GM21825 (cell line): Measurements from ENCODE around the gene UCHL5.
A peak's percentile ranks its signal among the peaks of the same experiment; 100 is the strongest.

Experiments
- ATAC-seq: cut with Tn5 transposase; IDR thresholded peaks from one replicate; pipeline ENCODE4 v1.9.1; 2021; ENCODE audit warnings: mild to moderate bottlenecking, moderate library complexity; ENCODE audit not compliant: unreplicated experiment

UCHL5 gene, protein sequence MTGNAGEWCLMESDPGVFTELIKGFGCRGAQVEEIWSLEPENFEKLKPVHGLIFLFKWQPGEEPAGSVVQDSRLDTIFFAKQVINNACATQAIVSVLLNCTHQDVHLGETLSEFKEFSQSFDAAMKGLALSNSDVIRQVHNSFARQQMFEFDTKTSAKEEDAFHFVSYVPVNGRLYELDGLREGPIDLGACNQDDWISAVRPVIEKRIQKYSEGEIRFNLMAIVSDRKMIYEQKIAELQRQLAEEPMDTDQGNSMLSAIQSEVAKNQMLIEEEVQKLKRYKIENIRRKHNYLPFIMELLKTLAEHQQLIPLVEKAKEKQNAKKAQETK

DNA sequence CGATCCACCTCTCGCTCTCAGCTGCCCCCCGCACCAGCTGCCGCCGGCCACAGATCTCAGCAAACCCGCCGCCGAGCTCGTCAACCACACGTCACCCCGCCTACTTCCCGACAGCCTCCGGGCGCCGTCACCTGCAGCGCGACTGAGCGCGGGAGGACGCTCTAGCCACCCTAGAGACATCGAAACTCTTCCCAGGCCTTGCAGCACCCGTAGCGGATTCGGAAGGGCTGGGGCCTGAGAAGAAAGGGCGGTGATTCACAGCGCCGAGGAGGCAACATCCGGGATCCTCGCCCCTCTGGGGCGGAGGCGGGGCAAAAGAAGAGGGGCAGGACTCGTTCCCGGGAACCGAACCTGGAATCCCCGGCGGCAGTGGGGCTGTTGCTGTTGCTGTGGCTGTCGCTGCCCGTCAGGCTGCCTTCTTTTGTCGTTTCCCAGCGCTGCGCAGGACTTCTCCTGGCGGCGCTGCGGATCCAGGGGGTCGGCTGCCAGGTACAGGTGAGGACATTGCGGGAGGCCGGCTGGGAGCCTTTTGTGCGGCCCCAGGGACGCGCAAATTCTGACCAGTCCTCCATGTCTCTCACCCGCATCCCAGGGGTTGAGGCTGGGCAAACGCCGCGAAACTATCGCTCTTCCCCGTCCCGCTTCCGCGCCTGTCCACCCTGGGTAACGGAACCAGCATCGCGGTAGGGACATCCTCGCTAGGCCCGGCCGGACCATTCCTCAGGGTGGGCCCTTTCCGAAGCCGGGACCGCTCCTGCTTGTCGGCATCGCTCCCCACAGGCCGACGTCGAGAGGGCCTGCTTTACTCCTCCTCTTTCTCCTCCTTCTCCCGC is at the start of gene UCHL5, which contains the start of gene RO60:
Gene UCHL5 (minus strand): TSS at position 79 of the 833 bp plus-strand sequence. CDS start 100 bp downstream, outside the sequence.
Gene RO60 (plus strand): TSS at position 331 of the 833 bp plus-strand sequence. CDS start 9,443 bp downstream, outside the sequence.
- peak; percentile 95 for ATAC-seq

DNA sequence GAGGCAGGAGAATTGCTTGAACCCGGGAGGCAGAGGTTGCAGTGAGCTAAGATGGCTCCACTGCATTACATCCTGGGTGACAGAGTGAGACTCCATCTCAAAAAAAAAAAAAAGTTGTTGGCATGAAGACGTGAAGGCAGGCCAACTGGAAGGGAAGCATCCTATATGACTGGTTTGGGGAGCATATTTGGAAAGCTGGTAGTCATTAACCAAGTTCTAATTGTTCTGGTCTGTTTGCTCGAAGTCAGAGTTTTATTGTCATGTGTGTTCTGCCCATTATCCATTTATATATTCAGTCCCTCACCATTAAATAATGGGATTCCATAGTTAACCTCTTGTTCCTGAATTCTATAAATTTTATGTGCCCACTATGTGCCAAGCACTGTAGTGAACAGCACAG is 49.3 kb upstream of the UCHL5 start:
- ATAC-seq, result no peak

DNA sequence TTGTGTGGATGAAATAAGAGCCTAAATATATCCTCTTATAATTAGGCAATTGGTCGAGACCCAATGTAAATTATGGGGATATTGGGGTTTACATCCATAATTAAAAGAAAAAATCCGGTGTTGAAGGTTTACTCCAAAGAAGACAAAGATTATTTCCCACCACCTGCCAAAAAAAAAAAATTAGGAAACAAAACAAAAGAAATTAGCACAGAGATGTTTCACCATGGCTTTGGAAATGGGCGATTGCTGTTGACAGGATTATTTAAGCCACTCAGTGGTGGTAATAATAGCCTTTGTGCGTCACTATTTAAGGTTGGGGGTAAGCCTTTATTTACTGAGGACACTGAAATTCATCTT is 46.6 kb upstream of the UCHL5 start:
- no peak for ATAC-seq

DNA sequence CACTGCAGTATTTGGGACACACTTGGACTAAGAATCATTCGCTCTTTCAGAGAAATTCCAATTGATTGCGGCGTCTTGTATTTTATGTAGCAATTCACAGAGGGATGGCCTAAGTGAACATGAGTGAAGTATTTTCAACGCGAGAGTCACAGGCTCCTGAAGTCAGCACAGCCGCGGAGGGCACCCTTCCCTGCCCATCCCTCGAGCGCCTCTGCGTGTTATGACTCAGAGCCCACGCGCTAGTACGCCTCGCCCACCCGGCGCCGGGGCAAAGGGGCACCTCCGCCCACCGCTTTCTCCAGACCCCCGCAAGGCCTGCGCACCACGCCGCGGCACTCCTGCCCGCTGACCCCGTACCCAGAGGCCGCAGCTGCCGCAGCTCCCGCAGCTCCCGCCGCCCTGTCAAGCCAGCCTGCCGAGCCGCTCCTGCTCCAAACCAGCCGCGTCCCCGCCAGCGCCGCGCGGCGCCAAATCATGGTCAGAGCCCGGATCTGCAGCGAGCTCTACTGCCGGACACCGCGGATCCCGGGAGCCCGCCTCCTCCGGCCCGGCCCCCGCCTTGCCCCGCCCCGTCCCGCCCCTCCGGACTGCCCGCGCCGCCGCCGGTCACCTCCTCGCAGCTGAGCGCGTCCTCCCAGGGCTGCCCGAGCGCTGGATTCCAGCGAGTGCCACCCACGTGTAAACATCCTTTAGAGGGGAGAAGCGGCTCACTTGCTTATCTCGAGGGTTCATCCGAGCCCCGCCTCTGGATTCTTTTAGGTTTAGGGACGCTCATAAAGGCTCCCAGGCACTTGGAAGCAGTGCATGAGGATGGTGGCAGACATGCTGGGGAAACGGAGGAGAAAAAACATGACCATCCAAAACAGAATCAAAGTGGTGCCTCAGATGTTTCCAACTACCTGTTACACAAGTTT is 46.0 kb upstream of the UCHL5 start, which contains the start of gene GLRX2:
Gene GLRX2 (minus strand): TSS at position 508 of the 914 bp plus-strand sequence. CDS start 32 bp downstream, at position 476.
- peak; percentile 94 for ATAC-seq

DNA sequence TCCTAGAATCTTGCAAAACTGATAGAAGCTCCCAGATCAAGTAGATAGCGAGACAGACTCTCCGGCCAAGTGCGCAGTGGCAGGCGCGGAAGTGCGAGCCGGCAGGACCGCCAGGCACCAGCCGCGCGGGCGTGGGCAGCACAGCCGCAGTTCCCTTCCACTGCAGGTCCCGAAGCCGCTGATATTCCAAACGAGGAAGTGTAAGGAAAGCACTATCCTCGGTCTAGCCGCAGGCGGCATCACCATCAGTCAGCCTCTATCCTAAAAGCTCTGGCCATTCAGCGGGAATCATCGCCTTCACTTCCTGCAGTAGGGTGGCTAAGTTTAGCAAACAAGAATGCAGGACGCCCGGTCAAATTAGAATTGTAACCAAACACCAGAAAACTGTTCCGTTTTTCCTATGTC is 45.3 kb upstream of the UCHL5 start:
- ATAC-seq, result peak; percentile 43

DNA sequence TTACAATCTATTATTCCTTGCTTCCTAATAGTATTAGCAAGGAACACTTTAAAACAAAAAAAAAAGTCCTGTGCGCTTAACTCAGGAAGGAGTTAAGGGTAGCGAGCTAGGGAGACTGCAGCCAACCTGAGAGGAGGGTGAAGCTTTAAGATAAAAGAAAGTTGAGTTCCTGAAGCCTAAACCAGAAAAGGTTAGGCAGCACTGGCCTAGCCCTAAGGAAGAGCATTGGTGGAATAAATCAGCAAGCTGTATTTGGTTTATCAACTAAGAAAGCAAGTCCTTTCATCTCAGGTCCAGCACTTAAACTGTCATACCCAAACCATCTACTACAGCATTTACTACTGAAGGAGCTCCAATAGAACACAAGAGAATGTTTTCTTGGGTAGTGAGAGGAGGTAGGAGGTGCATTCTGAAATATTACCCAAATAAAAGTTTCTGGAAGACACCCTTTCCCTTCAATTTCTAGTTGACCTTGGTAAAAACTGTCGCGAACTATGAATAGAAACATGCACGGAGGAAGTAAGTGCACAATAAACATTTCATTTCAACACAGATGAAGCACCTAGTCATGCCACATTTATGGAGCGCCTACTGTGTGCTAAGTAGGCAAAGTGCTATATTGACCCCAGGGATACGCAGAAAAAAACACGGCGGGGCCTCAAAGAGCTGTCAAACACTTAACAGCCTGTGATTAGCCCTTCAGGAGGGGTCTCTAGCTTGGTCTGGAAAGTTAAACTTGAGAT is 44.8 kb upstream of the UCHL5 start:
- ATAC-seq, result no peak

DNA sequence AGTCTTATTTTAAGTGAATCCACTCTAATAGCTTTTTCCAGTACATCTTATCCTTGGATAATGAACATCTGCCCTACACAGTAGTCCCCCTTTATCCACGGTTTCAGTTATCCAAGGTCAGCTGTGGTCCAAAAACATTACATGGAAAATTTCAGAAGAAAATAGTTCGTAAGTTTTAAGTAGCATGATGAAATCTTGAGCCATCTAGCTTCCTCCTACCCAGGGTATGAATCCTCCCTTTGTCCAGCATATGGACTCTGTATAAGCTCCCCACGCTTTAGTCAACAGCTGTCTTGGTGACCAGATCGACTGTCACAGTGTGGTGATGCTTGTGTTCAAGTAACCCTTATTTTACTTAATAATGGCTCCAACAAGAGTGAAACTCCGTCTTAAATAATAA is 43.5 kb upstream of the UCHL5 start:
- no peak for ATAC-seq

DNA sequence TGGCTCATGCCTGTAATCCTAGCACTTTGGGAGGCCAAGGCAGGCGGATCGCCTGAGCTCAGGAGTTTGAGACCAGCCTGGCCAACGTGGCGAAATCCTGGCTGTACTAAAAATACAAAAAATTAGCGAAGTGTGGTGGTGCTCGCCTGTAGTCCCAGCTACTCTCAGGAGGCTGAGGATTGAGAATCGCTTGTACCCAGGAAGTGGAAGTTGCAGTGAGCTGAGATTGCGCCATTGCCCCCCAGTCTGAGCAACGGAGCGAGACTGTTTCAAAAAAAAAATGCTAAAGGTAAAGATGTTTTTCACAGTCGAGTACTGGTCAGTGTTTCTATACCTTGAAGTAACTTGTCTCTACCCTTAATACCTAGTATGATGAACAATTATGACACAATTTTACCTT is 35.0 kb upstream of the UCHL5 start:
- no peak for ATAC-seq

DNA sequence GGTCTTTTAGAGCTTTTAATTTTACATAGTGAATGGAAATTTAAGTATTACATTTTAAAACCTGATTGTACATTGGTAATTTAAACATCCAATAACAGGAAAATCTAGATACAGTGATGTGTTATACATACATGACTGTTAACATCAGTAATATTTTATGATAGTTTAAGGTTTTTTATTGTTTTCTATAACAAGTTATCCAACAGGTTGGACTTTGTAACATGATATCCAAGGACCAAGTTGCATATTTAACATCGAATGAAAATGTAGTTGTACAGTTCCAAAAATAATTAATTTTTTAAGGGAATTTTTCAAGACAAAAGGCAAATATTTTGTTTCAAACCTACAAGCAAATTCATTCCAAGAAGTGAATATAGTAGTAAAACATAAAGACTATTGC is 31.7 kb upstream of the UCHL5 start:
- ATAC-seq, result no peak

DNA sequence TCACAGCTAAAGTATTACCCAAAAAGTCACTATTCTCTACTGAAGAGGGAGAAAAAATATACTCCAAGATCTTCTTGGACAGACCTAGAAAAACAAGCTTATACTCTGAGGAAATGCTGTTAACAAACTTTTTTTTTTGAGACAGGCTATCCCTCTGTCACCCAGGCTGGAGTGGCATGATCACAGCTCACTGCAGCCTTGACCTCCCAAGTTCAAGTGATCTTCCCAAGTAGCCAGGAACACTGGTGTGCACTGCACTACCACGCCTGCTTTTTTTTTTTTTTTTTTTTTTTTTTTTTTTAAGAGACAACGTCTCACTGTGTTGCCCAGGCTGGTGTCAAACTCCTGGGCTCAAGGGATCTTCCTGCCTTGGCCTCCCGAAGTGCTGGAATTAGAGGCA is 28.7 kb upstream of the UCHL5 start:
- no peak for ATAC-seq

DNA sequence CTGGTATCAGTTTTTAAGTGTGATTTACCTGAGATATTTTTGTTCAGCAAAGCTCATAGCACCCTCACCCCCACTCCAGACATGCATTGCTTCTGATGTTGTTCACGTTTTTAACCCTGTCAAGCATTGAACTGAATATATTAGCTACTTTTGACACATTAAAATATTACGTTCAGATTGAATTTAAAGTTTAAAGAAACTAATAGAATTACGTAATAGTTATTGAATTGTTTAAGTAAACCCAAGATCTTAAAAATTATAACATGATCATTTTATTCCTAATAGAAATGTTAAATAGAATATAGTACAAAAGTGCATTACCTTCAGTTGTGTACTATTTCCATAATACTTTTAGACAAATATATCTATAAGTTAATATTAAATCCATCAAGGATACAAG is 27.2 kb upstream of the UCHL5 start:
- ATAC-seq, result no peak

DNA sequence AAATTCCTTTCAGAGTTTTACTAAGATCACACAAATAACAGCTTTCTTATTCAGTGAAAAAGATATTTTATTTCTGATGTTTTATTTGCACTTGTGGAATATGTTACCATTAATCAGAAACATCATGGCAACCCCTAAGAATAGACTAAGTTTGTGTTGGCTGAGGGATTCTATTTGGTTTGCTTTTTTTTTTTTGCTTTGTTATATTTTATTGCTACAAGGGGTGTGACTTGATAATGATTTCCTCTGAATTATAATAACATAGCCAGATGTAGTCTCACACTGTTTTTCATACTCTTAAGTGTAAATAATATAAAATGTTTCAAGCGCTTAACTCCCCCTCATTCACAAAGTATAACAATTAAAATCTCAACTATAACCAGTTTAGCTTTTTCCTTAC is 26.1 kb upstream of the UCHL5 start:
- ATAC-seq, result no peak

DNA sequence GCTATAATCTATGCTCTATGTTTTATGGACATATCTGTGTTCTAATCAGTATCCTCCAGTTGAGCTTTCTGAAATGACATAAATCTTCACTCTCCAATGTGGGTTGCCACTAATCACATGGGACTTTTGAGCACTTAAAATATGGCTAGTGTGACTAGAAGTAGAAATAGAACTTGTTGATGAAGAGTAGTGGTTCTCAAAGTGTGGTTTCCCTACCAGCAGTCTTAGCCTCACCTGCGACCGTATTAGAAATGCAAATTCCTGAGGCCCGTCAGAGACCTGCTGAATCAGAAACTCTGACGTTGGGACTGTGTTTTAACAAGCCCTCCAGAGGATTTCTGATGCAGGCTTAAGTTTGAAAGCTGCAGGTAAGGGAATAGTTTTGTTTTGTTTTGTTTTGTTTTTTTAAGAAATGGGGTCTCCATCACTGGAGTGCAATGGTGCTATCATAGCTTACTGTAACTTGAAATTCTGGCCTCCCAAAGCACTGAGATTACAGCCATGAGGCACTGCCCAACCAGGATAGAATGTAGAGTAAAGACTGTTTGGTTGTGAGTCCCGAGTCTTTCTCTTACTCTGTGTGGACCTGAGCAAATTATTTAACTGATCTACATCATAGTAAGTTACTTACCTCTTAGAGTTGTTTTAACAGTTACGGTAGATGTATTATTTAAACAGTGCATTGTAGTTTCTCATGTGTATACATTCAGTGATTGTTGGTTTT is 24.4 kb upstream of the UCHL5 start:
- ATAC-seq, result peak; percentile 94

DNA sequence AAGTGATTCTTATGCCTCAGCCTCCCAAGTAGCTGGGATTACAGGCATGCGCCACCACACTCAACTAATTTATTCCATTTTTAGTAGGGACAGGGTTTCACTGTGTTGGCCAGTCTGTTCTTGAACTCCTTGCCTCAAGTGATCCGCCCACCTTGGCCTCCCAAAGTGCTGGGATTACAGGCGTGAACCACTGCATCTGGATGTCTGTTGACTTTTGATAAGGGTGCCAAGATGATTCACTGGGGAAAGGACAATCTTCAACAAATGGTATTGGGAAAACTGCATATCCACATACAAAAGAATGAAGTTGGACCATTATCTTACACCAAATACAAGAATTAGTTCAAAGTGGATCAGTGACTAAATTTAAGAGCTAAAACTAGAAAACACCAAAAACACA is 20.0 kb upstream of the UCHL5 start:
- ATAC-seq, result no peak

DNA sequence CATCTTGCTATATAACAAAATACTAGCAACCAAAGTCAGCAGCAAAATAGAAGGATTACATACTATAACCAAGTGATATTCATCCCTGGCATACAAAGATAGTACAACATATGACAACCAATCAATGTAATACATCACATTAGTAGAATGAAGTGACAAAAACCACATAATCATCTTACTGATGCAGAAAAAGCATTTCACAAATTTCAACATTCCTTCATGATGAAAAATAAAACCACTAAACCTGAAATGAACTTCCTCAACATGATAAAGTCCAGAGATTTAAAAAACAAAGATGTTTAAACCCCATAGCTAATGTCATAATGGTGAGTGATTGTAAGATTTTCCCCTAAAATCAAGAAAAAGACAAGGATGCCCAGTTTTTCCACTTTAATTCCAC is 18.8 kb upstream of the UCHL5 start:
- no peak for ATAC-seq

DNA sequence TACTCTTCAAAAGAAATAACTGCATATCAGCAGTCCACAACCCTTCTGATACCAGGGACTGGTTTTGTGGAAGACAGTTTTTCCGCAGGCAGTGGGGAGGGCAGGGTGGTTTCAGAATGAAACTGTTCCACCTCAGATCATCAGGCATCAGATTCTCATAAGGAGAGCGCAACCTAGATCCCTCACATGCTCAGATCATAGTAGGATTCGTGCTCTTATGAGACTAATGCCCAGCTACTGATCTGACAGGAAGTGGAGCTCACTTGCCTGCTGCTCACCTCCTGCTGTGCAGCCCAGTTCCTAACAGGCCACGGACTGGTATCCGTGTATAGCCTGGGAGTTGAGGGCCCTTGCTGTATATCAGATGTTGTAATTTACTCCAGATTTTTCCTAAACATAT is 11.8 kb upstream of the UCHL5 start:
- peak; percentile 51 for ATAC-seq

DNA sequence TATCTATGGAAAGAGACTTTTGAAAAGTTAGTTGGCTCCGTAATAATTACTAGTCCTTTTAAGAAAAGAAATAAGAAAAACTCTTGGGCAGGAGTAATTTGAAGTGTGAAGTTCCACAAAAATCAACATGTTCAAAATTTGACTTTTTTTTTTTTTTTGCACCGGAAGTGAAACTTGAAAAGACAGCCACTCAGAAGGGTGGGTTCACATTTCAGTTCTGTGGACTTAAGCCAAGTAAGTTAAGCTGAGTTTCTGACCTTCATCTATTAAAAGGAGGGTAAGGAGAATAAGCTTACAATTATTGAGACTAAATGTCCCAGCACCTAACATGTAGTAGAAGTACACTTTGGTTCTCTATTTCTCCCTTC is 11.2 kb upstream of the UCHL5 start:
- ATAC-seq, result peak; percentile 38

DNA sequence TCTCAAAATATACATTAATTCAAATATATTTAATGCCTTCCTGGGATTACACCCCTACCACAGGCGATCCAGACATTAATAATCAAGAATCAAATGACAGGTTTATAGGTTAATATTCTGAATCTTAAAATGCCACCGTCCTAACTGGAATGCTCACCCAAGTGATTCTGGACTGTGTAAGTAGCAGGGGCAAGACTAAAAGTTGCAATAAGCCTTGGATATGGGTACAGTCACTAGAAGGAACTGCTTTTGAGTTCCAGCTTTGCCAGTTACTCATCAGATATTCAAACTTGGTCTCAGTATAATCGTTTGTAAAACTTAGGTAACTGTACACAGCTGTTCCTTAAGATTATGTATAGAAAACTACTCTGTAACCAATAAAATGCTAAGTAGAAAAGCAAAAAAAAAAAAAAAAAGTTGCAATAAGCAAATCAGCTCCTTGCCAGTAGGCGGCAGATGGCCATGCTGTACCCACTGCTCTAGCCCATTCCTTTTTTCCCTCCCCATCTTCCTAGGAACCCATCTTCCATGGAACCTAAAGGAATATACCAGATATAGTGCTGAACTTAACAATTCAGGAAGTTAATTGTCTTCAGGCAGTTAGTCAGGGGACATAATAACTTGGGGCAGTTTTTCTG is 10.7 kb upstream of the UCHL5 start:
- no peak for ATAC-seq

DNA sequence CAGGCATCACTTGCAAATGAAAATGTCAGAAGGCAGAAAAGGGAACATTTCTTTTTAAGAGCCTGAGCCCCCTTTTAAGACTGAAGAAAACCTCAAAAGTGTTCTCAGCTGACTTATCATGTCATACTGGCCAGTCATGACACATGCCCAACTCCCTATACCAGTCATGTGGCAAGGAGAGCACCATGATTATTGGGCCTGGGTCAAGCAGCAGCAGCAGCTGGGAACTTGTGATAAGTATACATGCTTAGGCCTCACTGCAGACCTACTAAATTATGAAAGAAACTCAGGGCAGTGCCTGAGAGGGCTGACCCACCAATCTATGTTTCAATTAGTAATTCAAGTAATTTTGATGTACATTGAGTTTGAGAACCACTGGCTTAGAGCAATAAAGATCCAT is 8.9 kb upstream of the UCHL5 start:
- ATAC-seq, result no peak
